NCI-H187 (cell line): ENCODE data around the gene CLCN7.

Source experiments
- DNase-seq, 2 experiments: peaks; one replicate each; lab custom pipeline; 2025; lab: John Stamatoyannopoulos, UW

Gene CLCN7

DNA sequence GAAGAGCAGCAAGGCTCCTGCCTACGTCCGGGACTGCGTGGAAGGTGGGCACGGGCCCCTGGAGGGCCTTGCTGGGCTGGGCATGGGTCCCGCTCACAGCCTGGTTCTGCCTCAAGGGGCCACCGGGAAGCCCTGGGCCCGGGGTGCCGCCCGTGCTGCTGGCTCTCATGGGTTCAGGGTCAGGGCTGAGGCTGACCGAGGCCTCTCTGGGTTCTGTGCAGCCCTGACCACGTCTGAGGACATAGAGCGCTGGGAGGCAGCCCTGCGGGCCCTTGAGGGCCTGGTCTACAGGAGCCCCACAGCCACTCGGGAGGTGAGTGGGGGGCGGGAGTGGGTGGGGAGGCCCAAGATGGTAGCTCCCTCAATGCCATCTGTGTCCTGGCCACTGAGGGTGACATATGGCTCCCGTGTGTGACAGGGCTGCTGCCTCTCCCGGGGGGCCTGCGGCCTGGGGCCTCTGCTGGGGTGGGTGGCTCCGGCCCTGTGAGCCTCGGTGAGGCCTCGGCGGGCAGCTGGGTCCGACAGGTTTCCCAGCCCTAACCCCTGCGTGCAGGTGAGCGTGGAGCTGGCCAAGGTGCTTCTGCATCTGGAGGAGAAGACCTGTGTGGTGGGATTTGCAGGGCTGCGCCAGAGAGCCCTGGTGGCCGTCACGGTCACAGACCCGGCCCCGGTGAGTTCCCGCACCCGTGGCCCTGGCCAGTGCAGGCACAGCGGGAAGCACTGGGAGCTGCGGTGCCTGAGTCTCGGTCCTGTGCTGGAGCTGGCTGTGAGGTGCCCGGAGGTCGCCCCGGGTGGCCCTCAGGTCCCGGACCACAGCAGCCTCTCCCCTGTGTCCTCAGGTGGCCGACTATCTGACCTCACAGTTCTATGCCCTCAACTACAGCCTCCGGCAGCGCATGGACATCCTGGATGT, 27.5 kb upstream of the CLCN7 start:
- DNase-seq: no peak

DNA sequence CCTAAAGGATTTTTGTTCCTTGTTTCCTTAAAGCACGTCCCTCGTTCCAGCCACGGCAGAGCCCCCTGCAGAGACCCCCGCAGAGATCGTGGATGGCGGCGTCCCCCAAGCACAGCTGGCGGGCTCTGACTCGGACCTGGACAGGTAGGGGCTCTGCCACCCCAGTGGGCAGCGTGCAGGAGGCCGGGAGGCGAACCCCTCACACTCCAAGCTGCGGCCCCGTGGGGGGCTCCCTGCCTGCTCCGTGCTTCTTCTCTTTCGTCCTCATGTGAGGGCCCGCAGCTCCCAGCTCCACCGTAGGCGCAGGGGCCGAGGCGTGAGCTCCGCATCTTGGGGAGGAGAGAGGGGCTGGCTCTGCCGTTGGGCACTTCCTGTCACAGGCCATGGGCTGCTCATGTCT, 26.8 kb upstream of the CLCN7 start:
- no peak for DNase-seq

DNA sequence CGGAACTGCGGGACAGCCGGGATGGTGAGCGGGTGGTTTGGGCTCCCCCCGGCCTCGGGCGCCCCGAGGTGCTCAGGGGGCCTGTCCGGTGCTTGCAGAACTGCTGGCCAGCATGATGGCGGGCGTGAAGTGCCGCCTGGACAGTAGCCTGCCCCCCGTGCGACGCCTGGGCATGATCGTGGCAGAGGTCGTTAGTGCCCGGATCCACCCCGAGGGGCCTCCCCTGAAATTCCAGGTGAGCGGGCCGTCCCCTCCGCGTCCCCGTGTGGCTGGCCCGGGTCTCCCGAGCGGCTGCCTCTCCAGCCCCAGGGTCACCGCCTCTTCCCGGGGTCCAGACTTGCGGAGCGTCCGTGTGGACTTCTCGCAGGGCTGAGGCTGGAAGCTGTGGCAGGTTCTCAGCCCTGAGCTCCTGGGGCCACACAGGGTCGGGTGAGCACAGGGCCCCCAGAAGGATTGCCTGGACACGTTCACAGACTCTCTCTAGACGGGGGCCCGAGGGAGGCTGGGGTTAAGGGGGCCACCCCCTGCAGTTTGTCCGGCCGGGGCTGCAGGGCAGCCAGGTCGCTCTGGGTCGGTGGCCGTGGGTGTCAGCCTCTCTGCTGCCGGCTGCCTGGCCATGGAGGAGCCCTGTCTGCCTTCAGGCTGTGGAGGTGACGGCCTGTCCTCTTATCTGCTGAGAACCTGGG, 25.8 kb upstream of the CLCN7 start:
- DNase-seq: no peak

DNA sequence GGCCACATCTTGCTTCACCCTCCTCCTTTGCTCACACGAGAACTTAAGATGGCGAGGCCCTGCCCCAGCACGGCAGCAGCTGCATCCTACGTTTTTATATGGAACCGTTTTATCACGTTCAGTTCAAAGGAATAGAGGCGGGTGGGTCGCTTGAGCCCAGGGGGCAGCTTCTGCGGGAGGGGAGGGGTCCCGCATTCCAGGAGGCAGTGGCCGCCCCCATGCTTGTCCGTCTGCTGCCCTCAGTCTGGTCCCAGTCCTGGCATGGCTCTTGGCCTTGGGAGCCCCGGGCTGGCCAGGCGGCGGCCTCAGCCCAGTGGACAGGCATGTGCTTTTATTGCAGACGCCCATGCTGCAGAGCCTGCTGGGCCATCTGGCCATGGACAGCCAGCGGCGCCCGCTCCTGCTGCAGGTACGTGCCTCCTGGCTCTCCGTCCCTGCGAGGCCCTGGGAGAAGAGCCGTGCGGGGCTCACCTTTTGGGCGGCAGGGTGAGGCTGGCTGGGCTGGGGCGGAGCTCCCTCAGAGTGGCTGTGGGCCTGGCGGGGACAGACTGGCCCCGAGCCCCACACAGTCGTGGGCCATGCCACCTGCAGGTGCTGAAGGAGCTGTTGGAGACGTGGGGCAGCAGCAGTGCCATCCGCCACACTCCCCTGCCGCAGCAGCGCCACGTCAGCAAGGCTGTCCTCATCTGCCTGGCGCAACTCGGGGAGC, 25.1 kb upstream of the CLCN7 start:
- DNase-seq: no peak

DNA sequence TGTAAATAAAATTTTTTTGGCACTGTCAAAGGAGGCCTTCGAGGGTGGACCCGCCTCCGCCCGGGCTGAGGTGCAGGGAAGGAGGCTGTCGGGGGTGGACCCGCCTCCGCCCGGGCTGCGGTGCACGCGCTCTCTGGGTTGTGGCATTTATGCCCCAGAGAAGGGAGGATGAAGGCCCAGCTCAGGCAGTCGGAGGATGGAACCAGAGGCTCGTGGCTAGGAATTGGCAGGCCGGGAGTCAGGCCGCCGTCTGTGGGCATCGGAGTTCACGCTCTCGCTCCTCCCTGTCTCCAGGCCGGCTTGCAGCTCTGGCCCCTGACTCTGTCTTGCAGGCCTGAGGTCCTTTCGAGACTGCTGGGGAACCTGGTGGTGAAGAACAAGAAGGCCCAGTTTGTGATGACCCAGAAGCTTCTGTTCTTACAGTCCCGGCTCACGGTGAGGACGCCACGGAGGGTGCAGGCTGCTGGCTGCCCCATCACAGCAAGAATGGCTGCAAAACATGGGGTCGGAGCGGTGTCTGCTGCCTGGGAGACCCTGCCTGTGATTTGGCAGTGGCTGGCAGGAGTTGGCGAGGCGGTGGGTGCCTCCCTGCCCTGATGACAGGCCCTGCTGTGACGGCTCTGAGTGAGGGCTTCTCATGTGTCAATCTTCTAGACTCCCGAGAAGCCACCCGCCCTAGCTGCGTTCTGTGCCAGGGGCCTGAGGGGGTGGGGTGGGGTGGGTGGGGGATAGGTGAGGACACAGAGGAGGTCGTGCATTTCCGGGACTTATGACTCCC, 24.3 kb upstream of the CLCN7 start:
- no peak for DNase-seq

DNA sequence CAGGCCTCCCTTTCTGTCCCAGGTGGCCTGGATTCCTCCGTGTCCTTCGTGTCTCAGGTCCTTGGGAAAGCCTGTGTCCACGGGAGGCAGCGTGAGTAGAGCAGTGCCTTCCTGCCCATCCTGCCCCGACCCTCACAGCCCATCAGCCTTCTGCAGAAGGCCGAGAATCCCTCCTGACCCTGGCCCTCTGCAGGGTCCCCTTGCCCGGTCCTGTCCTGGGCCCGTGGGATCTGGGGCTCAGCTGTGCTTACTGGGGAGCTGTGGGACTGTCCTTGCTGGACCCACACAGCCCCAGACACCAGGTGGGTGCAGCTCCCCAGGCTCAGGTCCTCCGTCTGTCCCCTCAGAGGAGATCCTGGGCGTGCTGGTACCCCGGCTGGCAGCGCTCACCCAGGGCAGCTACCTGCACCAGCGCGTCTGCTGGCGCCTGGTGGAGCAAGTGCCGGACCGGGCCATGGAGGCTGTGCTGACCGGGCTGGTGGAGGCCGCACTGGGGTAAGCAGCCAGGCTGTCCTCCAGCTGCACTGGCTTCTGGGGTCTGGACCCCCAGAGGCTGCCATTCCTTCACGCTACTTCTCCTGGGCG, 22.3 kb upstream of the CLCN7 start:
- DNase-seq: no peak

DNA sequence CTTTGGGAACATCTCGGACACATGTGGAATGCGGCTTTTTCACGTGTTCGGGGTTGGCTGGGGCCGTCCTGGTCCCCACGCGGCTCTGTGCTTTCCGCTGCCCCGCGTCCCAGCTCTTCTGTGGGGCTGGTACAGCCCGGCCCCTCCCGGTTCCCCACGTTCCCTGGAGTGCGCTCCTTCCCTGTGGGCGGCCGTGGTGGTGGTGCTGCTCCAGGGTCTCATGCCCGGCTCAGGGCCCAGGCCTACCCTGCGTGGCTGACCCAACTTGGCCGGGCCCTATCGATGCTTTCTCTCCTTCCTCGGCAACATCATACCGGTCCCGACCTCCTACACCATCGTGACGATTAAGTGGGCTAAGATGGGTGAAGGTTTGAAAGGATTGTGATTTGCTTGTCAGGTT, 21.6 kb upstream of the CLCN7 start:
- DNase-seq: no peak

DNA sequence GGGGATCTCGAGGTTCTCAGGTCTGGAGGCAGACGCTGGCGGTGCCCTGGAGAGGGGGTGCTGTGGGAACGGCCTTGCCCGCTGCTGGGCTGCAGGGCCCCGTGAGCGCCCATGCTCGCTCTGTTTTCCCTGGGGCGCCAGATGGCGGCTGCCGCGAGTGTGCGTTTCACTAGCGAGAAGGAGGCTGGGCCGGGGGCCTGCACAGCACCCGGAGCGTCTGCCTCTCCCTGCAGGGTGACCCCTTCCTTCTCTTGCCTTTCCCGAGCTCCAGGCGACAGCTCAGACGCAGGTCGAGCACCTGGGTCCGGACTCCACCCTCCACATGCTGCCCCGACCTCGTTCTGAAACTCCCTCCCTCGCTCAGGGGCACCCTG, 21.0 kb upstream of the CLCN7 start:
- no peak for DNase-seq

DNA sequence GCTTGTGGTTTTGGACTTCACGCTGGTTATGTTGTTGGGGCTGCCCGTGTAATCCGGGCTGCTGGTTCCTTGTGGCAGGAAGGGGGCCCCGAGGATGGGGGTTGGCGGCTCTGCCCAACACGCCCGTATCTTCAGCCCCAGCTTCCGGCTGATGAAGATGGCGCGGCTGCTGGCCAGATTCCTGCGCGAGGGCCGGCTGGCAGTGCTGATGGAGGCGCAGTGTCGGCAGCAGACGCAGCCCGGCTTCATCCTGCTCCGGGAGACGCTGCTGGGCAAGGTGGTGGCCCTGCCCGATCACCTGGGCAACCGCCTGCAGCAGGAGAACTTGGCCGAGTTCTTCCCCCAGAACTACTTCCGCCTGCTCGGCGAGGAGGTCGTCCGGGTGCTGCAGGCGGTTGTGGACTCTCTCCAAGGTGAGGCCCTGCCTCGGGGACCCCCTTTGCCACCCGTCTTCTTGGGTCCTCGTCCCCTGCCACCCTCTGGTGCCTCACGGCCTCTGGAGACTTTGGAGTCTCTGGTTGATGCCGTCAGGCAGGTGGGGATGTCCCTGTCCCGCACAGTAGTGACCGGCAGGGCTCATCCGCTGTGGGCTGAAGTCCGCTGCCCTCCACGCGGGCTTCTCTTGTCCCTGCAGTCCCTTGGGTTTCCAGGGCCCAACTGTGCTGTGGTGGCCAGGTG, 20.5 kb upstream of the CLCN7 start:
- DNase-seq: no peak

DNA sequence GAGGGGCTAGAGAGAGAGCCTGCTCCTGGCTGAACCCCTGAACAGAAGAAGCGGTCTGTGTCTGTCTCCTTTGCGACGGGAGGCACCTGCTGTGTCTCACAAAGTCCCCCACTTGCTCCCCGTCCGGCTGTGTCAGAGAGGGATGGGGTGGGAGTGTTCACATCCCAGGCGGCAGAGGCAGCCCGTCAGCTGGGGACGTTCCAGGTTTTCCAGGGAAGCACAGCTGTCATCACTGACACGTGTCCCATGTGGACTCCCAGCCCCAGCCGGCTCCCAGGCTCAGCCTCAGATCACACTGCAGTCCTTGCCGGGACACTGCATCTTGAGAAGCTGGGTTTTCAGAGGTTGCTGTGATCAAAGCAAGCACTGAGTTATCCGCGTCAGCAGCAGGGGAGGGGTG, 19.9 kb upstream of the CLCN7 start:
- DNase-seq: no peak

DNA sequence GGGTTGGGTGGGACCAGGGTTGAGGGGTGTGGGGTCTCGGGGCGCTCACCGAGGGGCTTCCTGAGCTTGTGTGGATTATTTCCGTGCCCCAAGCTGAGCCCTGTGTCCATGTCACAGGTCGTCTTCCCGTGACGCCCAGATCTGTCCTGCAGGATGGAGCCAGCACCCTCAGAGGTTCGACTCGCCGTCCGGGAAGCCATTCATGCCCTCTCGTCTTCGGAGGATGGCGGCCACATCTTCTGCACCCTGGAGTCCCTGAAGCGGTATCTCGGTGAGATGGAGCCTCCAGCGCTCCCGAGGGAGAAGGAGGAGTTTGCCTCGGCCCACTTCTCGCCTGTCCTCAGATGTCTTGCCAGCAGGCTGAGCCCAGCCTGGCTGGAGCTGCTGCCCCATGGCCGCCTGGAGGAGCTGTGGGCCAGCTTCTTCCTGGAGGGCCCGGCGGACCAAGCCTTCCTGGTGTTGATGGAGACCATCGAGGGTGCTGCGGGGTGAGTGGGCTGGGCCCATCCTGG, 19.4 kb upstream of the CLCN7 start:
- no peak for DNase-seq

DNA sequence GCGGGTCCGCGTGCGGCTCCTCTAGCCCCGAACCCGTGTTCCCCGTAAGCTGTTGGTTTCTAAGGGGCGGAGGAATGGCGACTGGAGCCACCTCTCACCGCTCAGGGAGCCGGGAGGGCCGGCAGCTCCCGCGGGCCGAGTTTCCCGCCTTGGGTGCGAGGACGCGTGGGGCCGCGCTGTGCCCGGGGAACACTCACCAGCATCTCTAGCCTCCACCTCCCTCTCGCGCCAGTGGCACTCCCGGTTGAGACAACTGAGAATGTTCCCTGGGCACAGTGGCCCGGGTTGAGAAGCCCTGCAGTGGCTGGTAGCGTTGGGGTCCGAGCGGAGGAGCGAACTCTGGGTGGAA, 18.9 kb upstream of the CLCN7 start:
- no peak for DNase-seq

DNA sequence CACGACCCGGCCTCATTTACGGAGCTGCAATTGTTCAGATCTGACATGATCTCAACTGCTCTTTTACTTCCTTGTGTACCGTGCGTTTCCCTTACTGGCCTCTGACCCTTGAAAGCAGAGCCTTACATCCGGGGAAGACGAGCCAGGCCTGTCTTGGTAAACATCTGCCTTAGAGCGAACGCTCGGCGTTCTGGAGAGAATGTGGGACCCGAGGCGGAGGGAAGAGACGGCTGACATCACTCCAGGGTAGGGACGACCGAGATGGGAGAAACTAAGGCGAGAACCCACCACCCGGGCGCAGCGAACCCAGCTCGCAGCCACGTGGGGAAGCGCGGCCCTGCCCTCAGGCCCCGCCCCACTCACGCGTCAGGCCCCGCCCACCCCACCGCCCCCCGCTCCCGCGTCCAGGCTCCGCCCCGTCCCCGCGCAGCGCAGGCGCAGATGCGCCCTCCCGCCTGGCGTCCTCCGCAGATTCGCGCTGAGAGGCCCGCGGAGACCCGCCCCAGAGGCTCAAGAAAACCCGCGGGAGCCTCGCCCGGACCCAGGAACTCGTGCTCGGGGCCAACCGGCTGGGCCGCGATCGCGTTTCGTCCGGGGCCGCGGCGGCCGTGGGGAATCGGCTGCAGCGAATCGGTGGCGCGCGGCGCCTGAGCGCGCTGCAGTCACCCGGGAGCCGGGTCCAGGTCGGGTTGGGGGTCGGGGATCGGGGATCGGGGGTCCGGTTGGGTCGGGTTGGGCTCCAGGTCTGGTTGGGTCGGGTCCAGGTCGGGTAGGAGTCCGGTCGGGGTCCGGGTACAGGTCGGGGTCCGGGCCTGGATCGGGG, 18.3 kb upstream of the CLCN7 start, which contains the start of gene TELO2:
Gene TELO2 (plus strand): TSS at position 438 of the 823 bp plus-strand sequence. CDS start 922 bp downstream, outside the sequence.
- DNase-seq: peak; percentile 79 to 91

DNA sequence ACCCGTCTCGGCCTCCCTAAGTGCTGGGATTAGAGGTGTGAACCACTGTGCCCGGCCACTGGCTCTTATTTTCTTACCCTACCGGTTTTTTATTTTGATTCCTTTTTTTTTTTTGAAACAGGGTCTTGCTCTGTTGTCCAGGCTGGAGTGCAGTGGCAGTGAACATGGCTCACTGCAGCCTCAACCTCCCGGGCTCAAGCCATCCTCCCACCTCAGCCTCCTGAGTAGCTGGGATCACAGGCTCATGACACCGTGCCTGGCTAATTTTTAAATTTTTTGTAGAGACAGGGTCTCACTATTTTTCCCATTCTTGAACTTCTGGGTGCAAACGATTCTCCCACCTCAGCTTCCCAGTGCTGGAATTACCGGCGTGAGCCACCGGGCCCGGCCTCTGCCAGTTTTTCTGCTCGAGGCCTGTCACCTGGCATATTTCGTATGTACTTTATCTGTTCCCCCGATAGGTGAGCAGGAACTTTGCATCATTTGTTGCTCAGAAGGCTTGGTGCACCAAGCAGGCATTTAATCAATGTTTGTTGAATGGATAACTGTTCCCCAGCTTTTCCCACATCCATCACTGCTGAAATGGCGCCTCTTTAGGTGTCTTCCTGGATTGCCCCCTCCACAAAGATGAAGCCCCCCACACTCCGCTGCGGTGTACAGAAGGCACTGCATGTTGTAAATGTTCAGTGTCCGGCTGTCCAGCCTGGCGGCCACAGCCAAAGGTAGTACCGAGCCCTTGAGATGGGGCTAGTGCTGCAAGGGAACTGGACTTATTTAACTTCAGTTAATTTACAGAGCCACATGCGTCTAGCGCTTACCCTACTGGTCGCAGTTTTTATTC, 17.5 kb upstream of the CLCN7 start:
- no peak for DNase-seq

DNA sequence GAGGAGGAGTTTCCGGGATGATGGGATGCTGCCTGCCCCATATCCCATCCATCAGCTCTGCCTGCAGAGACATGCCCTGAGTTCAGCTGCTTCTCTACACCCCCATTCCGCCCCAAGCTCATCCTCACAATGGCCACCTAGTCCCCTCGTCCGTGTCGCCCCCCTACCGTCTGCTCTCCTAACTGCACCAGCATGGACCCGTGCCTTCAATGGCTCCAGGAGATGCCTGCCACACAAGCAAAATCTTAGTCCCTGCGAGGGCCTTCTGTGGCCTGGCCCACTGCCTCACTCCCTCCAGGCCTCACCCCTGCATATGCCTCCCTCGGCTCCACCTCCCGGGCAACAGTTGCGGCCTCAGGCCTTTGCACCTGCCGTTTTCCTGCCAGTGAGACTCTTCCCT, 16.5 kb upstream of the CLCN7 start:
- no peak for DNase-seq

DNA sequence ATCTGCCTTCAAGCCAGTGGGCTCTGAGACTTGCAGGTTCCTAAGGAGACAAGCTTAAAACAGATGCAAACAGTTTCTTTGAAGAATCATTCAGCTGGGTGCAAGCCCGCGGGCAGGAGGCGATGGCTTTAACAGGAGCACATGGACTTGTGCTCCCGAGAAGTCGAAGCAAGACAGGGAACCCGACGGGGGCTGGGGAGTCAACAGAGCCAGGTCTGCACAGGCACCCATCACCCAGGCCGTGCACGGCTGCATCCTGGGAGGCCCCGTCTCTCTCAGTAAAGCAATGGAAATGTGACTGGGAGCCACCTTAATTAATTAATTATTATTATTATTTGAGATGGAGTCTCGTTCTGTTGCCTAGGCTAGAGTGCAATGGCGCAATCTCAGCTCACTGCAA, 14.2 kb upstream of the CLCN7 start:
- no peak for DNase-seq

DNA sequence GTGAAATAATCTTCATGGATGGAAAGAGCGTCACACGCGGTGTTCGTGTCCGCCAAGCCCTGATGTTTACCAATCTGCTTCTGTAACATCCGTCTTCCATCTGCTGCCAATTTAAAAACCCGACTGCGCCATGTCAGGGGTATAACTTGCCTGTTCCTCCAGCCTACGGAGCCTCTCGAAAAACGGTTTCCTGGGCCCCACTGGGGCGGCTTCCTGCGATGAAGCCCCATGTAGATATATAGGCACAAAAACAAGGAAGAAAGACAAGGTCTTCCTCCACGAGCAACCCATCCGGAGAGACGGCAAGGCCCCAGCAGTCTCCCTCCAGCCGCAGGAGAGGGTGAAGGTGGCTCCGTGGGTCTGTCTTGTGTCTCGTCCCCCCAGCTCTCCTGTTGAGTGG, 13.8 kb upstream of the CLCN7 start, which contains the start of gene PTX4:
Gene PTX4 (minus strand): TSS at position 326 of the 400 bp plus-strand sequence. CDS start 35 bp downstream, at position 291.
- DNase-seq: no peak

DNA sequence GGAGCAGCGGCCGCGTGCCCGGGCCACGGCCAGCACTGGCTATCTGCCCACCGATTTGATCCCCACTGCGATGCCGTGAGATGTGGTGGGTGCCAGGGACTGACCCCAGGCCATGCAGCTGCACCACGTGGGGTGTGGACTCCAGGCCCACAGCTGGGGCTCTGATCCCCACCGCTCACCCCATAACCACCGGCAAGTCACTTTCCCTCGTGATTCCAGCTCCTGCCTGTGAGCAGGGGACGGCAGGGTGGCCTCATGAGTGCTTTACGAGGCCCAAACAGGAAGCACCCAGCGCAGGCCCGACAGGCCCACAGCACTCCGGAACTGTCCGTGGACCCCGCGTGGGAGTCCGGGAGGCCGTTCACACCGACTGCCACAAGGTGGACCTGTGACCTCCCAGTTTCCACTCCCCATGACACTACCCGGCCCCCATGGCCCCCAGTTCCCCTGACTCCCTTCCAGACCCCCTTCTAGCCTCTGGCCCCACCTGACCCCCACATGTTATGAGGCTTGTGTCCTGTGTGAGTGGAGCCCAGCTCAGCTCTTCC, 13.3 kb upstream of the CLCN7 start:
- no peak for DNase-seq
